Thoracic aorta (tissue), 2 donors: ENCODE data around the gene SLC10A1. TPM values are rescaled to one million over a fixed set of nuclear protein-coding genes. Genes with fewer than 3 reads are reported as not detected.

ENCODE experiments used
- ATAC-seq: fragments of 150-250 bp; one replicate; pipeline ENCODE4 v1.8.0; 2017; ENCODE audit warnings: low read depth; ENCODE audit not compliant: insufficient number of reproducible peaks, low FRiP score
- DNase-seq: peaks from one replicate; pipeline ENCODE4 v3.0.0-alpha.2; 2020; ENCODE audit warnings: low spot score
- H3K27ac ChIP-seq, 2 donors: fragments of 200-600 bp; sonication (generic); 1 replicate in 1 of 2; 2 replicates in 1 of 2; pipeline ENCODE4 v1.5.1; 2016; ENCODE audit warnings: mild to moderate bottlenecking in 2 of 2, moderate library complexity in 2 of 2
- H3K27me3 ChIP-seq: fragments of 200-600 bp; sonication (generic); replicated peaks from 2 replicates; pipeline ENCODE4 v1.6.0; 2016; ENCODE audit warnings: mild to moderate bottlenecking; ENCODE audit not compliant: insufficient read depth
- H3K36me3 ChIP-seq: fragments of 200-600 bp; sonication (generic); one replicate; pipeline ENCODE4 v1.5.1; 2016
- H3K4me1 ChIP-seq, 2 donors: fragments of 200-600 bp; sonication (generic); 1 replicate in 1 of 2; 2 replicates in 1 of 2; pipeline versions ENCODE4 v1.5.1 to v1.6.0; 2016; ENCODE audit warnings: low read depth in 2 of 2, mild to moderate bottlenecking in 1 of 2; ENCODE audit not compliant: control insufficient read depth in 1 of 2
- H3K4me3 ChIP-seq: fragments of 200-600 bp; sonication (generic); 2 replicates; pipeline ENCODE4 v1.5.1; 2016; ENCODE audit warnings: mild to moderate bottlenecking
- H3K9me3 ChIP-seq: fragments of 200-600 bp; sonication (generic); 2 replicates; pipeline ENCODE4 v1.5.1; 2016
- total RNA-seq, 2 donors: library from RNA; depleted of rRNA; stranded (reverse); fragments of >200 nt; gene quantifications; one replicate each; pipeline versions ENCODE4 v1.1.0 to v1.2.3, GENCODE V29; 2016
- TF ChIP-seq, protein P1 (sequence below): fragments of 200-600 bp; sonication (generic); IDR thresholded peaks from one replicate; pipeline ENCODE4 v1.5.1; 2019; ENCODE audit warnings: antibody characterized with exemption

The SLC10A1 gene
- total RNA-seq: not detected

DNA sequence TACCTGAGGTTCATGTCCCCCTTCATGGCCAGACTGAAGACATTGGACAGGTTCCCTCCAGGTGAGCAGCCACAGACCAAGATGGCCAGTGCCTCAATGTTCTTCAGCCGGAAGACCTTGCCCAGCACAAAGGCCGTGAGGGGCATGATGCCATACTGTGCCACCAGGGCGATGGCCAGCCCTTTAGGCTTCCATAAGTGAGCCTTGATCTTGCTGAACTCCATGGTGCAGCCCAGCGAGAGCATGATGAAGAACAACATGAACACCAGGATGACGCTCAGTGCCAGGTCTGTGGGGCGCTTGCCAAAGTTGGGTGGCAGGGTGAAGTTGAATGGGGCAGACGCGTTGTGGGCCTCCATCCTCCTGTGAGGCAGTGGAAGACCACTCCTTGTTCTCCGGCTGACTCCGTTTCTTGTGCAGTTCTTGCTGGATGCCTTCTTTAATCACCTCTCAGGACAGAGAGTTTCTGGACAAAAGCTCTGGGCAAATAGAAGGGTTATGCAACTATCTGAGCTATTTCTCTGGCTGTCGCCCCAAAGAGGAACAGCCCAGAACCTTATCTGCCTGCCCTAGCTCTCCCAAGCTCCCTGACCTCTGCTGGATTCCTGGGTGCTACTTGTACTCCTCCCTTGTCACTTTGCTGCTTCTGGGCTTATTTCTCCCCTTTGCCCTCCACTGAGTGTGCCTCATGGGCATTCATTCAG is at the start of gene SLC10A1:
TSS of gene SLC10A1 (minus strand) at position 445 of the 704 bp plus-strand sequence. CDS start at position 359, 86 bp downstream.
- no peaks in the 10 kb centered on the region for H3K27me3 ChIP-seq
- no peak within 1 kb of the TSS for H3K27ac ChIP-seq
- DNase-seq (no peak), ATAC-seq (no peak)
- TF ChIP-seq, protein P1, sequence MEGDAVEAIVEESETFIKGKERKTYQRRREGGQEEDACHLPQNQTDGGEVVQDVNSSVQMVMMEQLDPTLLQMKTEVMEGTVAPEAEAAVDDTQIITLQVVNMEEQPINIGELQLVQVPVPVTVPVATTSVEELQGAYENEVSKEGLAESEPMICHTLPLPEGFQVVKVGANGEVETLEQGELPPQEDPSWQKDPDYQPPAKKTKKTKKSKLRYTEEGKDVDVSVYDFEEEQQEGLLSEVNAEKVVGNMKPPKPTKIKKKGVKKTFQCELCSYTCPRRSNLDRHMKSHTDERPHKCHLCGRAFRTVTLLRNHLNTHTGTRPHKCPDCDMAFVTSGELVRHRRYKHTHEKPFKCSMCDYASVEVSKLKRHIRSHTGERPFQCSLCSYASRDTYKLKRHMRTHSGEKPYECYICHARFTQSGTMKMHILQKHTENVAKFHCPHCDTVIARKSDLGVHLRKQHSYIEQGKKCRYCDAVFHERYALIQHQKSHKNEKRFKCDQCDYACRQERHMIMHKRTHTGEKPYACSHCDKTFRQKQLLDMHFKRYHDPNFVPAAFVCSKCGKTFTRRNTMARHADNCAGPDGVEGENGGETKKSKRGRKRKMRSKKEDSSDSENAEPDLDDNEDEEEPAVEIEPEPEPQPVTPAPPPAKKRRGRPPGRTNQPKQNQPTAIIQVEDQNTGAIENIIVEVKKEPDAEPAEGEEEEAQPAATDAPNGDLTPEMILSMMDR: no peak
- H3K4me3 ChIP-seq: no peak within 1 kb of the TSS
- no peaks in the 10 kb centered on the region for H3K4me1 ChIP-seq
- no peaks in the 10 kb centered on the region for H3K36me3 ChIP-seq
- H3K9me3 ChIP-seq: no peaks in the 10 kb centered on the region

DNA sequence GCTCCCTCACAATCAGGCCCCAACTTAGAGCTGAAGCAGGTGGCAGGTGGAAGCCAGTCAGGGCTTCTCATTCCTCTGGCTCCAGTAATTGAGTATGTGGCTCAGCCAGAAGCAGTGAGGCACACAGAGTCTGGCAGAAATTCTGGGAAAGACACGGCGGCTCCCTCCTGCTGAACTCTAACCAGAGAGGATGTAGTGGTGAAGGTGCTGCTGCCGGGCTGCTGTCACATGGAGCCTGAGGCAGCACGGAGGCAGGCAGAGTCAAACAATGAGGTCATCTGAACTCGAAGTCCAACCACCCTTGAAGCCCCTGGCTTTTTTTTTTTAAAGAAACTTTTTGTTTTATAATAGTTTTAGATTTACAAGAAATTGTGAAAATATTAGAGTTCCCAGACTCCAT is 48.7 kb upstream of the SLC10A1 start:
- Histone ChIP-seq H3K9me3 (no peaks in the 10 kb centered on the region), H3K27me3 (no peaks in the 10 kb centered on the region), H3K4me1 (no peaks in the 10 kb centered on the region), H3K36me3 (no peaks in the 10 kb centered on the region), H3K4me3 (no peak overlapping the region), H3K27ac (no peak overlapping the region)
- TF ChIP-seq, protein P1: no peak
- DNase-seq (no peak), ATAC-seq (no peak)

DNA sequence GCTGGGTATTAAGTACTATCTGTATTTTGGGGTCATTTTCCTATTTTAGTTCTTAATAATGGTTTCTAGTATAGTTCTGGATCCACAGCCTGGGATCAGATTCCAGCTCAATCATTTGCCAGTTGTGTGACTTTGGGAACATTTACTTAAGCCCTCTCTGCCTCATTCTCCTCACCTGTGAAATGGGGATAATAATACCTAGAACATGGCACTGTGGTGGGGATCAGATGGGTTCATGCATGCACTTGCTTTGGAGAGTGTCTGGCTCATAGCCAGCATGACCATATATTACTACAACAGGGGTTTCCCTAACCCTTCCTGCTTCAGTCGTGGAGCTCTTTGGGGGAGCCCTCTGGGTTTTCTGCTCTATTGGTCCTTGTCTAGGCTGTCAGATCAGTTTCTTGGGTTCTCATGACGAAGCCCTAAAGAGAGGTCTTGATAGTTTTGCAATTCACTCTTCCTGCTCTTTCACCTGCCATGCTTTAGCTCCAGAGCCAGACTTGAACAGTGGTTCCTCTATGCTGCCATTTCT is 48.1 kb upstream of the SLC10A1 start:
- H3K27me3 ChIP-seq: no peaks in the 10 kb centered on the region
- DNase-seq (no peak), ATAC-seq (no peak)
- H3K4me1 ChIP-seq: no peaks in the 10 kb centered on the region
- H3K36me3 ChIP-seq: no peaks in the 10 kb centered on the region
- H3K4me3 ChIP-seq: no peak overlapping the region
- TF ChIP-seq, protein P1: no peak
- no peaks in the 10 kb centered on the region for H3K9me3 ChIP-seq
- H3K27ac ChIP-seq: no peak overlapping the region

DNA sequence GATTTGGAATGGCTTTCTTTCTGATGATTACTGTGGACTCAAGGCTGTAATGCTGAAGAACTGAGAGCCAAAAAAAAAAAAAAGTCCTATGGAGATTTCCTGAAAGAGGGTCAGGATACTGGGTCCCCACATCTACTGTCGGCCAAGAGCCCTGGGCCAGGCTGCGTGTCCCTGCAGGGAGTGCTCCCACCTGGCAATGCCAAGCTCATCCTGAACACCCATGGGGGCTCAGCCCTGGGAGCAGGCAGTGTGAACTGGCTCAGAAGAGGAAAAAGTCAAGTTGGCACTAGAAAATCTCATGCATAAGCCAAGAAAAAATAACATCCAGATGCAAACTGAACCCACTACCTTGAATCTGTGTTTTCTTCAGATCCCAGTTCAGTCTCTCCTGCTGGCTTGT is 47.1 kb upstream of the SLC10A1 start:
- Histone ChIP-seq H3K4me3 (no peak overlapping the region), H3K36me3 (no peaks in the 10 kb centered on the region), H3K27ac (no peak overlapping the region), H3K9me3 (no peaks in the 10 kb centered on the region), H3K27me3 (no peaks in the 10 kb centered on the region), H3K4me1 (no peaks in the 10 kb centered on the region)
- ATAC-seq (no peak), DNase-seq (no peak)
- TF ChIP-seq, protein P1: no peak

DNA sequence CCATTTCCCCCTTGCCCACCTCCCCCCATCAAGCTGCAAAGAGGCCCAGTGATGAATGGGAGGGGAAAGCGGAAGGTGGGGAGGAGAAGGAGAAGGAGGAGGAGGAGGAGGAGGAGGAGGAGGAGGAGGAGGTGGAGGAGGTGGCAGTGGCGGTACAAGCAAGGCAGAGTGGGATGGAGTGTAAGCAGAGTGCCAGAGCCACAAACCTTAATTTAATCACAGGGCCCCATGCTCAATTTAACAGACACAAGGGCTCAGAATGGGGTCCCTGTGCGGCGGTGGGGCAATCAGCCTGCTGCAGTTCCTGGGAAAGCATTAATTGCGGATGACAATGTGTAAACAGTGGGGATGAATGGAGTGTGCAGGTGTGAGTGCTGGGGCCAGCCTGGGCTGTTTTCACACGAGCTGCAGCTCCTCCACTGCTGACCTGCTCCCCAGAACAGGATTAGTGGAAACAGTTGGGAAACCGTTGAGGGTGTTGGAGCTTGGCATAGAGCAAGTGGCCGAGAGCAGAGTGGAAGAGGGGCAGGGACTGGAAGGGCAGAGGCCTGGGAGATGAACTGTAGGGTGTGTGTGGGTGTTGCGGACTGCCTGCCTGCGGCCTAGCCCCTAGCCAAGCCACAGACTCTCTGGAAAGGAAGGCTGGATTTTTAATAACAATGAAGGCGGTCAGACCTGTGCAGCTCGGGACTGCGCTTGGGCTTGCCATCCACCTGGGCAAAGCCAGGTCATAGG is 45.8 kb upstream of the SLC10A1 start:
- Histone ChIP-seq H3K9me3 (no peaks in the 10 kb centered on the region), H3K27me3 (no peaks in the 10 kb centered on the region), H3K4me1 (no peaks in the 10 kb centered on the region), H3K27ac (no peak overlapping the region), H3K4me3 (no peak overlapping the region), H3K36me3 (no peaks in the 10 kb centered on the region)
- TF ChIP-seq, protein P1: no peak
- DNase-seq (no peak), ATAC-seq (no peak)
